Activated CD4-positive, alpha-beta T cell treated with anti-CD3 and anti-CD28 coated beads for 48 hours (primary cell): ENCODE data around the gene PGAP6.
"Not testable (repeated sequence)": the region's sequence is repeated elsewhere in the genome, so short reads cannot be mapped to it uniquely, and the experiment has no call there.

ENCODE experiments used
- DNase-seq: peaks from one replicate; pipeline ENCODE4 v3.0.0-alpha.2; 2020

The PGAP6 gene

GRCh38 chr16:400061-400591 lies 18.3 kb upstream of the PGAP6 start:
- DNase-seq: no peak

DNA sequence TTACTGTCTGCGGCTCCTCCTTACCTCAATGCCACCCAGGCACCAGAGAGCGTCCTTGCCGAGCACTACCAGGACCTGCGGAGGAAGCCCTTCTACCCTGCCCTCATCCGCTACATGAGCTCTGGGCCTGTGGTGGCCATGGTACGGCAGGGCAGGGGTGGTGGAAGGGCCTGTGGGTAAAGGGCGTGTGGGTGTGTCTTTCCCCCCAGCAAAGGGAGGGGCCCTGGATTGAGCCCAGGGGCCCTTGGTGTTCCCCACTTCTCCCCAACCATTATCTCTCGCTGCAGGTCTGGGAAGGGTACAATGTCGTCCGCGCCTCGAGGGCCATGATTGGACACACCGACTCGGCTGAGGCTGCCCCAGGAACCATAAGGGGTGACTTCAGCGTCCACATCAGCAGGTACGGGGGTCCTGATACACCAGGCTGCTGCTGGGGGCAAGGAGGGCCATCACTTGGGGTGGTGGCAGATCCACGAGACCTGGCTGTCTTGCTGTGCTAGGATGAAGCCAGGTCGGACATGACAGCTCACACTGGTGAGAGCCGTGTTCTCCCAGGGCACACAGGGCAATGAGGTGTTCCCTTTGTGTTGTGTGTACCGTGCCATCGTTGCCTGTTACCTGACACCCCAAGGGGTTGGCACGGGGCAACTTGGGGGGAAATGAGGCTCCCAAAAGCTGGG lies 17.7 kb upstream of the PGAP6 start:
- DNase-seq: no peak

DNA sequence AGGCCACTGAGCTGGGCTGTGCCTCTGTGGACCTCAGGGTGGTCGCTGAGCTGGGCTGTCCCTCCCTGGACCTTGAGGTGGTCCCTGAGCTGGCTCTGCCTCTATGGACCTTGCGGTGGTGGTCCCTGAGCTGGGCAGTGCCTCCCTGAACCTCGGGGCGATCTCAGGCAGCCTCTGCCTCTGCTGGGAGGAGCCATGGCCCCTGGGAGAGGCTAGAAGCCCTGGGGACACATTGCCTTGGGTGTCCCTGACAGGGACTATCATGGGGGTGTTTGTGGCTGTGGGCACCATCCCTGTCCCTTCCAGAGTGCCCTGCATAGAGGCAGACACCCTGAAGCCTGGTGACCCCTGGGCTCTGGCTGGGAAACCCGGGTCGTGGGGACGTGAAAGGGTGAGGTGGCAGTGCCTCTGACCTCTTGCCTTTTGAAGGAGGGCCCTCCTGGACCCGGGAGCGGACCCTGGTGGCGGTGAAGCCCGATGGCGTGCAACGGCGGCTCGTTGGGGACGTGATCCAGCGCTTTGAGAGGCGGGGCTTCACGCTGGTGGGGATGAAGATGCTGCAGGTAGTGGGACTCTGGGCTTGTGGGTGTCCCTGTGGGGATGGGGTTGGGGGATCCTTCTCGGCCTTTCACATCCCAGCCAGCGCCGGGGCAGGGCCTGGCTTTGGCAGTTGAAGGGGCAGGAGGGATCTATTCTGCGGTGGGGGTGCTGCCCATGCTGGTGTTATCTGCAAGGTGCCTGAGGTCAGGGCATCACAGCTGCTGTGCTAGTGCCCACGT lies 17.0 kb upstream of the PGAP6 start:
- no peak for DNase-seq

DNA sequence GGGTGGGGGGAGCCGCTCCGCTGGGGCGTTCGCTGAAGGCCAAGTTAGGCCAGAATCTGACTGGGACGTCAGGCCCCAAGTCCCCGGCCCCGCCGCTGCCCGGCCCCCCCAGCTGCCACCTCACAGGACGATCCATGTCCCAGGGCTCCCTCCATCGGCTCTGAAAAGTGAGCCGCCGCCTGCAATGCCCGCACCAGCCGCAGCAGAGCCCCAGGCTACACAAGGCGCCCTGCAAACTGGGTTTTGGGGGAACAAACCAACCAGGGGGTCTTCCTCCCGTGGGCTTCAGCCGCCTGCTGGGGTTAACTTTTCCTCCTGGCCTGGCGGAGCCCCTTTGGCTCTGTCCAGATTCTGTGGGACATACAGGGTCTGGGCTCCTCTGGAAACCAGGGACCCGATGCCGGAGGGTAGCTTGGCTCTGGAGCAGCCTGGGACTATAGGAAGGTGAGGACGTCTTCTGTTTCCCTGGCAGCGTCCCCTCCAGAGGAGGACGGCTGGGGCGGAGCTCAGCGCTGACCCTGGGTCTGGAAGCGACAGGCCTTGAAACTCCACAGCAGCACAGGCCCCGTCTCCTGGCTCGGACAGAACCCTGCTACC lies 16.1 kb upstream of the PGAP6 start:
- peak; percentile 55 for DNase-seq

DNA sequence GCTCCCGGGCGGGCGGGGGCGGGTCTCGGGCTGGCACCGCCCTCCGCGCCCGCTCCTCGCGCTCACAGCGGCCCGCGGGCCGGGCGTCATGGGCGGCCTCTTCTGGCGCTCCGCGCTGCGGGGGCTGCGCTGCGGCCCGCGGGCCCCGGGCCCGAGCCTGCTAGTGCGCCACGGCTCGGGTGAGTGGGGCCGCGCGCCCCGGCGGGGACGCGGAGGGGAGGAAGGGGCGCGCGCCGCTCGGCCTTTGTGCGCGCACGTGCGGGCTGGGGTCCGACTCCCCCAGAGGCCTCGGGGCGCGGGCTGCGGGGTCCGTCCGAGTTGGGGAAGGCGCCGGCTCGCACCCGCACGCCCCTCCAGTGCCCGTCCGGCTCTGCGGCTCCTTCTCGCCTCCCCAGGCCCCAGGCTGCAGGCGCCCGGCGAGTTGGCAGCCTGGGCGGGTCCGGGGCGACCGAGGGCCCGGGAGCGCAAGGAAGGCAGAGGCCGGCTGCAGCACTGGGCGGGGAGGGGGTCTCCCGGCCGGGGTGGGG lies 15.4 kb upstream of the PGAP6 start, which contains the start of gene NME4:
Gene NME4, plus strand, starts transcription at position 65 of the 527 bp plus-strand sequence. Its CDS starts 24 bp downstream, at position 89.
- DNase-seq: peak; percentile 34

- no peak for DNase-seq
Measured at GRCh38 chr16:396605-397004, 14.8 kb upstream of the PGAP6 start.

DNA sequence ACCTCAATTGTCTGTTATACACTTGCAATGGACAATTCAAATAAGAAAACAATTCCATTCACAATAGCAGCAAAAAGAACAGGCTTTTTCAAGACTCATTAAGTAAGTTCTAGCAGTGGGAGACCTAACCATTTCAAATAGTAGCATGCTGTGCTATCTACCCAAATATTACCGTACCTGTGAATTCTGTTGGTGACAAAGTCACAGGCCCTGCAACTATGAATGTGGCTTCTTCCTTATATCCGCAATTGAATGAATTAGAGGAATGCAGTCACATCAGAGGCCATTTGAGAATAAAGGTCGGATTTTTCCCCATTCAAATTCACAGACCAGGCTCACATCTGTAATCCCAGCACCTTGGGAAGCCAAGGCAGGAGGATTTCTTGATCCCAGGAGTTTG lies 14.4 kb upstream of the PGAP6 start:
- no peak for DNase-seq

GRCh38 chr16:392450-393030 lies 10.8 kb upstream of the PGAP6 start:
- DNase-seq: peak; percentile 50

DNA sequence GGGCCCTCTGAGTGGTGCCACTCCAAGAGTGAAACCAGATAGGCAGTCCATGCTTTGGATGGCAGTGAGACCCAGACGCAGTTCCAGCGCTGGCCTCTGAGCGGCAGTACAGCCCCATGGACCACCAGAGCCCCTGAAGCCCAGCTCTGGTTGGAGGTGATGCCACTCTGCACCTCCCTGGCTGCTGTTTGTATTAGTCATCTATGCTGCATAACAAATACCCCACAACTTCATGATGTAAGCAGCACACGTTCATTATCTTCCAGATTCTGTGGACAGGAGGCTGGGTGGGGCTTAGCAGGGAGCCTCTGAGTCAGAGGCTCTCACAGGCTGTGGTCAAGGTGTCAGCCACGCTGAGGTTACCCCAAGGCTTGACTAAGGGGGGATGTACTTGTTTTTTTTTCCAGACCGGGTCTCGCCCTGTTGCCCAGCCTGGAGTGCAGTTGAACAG lies 10.1 kb upstream of the PGAP6 start:
- DNase-seq: peak; percentile 91

DNA sequence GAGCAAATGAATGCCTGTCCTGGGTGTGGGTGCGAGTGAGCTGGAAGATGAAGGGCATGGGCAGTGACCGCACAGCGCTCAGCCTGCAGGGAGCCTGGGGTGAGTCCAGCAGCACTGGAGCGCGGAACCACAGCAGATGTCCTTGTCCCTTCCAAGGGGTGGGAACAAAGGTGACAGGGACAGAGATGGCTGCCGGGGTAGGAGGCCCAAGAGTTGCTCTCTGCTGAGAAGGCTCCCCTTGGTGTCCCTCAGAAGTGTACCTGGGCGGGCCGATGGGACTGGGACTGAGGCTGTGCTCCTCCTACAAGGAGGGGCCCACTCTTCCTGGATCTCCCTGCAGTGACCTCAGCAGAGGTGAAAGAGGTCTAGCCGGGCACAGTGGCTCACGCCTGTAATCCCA lies 7.6 kb upstream of the PGAP6 start:
- DNase-seq: no peak

DNA sequence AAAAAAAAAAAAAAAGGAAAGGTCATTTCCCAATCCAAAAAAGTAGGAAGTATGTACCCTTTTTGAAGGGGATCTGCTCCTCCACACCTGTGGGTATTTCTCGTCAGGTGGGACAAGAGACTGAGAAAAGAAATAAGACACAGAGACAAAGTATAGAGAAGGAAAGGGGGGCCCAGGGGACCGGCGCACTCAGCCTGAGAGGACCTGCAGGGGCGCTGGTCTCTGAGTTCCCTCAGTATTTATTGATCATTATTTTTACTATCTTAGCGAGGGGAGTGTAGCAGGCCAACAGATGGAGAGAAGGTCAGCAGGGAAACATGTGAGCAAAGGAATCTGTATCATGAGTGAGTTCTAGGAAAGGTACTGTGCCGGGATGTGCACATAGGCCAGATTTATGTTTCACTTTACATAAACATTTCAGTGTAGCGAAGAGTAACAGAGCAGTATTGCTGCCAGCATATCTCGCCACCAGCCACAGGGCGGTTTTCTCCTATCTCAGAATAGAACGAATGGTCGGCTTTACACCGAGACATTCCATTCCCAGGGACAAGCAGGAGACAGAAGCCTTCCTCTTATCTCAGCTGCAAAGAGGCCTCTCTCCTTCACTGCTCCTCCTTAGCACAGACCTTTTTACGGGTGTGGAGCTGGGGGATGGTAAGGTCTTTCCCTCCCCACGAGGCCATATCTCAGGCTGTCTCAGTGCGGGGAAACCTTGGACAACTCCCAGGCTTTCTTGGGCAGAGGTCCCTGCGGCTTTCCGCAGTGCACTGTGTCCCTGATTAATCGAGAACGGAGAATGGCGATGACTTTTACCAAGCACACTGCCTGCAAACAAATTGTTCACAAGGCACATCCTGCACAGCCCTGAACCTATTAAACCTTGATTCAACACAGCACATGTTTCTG lies 6.2 kb upstream of the PGAP6 start:
- not testable (repeated sequence) for DNase-seq

DNA sequence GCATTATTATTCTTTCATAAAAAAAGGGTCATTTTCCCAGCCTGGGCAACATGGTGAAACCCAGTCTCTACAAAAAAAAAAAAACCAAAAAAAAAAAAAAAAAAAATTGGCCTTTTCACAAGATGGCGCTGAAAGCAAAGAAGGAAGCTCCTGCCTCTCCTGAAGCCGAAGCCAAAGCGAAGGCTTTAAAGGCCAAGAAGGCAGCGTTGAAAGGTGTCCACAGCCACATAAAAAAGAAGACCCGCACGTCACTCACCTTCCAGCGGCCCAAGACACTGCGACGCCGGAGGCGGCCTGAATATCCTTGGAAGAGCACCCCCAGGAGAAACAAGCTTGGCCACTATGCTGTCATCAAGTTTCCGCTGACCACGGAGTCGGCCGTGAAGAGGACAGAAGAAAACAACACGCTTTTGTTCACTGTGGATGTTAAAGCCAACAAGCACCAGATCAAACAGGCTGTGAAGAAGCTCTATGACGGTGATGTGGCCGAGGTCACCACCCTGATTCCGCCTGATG lies 4.9 kb upstream of the PGAP6 start:
- no peak for DNase-seq

- peak; percentile 60 for DNase-seq
Measured at GRCh38 chr16:383326-384051, 1.7 kb upstream of the PGAP6 start.

DNA sequence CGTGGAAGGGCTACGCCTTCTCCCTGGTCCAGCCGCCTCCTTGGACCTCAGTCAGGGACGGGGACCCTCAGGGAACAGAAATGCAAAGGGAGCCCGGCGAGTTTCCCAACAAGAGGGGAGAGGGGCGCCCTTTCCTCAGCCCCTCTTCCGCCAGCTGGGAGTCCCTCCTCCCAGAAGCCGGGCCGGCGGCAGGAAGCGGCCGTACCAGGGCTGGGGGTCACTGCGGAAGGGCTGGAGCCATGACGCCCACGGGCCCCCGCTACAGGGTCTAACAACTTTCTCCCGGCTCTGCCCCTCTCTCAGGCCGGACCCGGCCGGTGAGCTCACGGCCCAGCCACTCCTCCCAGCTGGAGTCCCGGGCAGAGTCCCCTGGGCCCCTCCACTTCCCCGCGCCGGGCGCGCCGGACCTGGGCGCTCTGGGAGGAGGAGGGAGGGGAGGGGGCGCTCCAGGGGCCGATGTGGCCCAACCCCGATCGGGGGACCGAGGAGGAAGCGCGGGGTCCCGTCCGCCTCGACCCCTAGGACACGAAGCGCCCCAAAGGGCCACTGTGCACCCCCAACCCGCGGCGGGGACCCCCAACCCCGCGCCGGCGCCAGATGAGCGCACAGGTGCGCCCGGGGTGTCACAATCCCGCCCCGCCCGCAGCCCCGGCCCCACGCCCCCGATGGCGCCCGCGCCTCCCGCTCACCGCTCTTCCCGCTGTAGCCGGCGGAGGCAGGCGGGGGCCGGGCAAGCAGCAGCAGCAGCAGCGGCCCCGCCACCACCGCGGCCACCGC lies 578 bp downstream of the PGAP6 start:
- DNase-seq: no peak

- DNase-seq: no peak
Measured at GRCh38 chr16:380762-381011, 1.1 kb downstream of the PGAP6 start.

GRCh38 chr16:379961-380761 lies 1.6 kb downstream of the PGAP6 start:
- no peak for DNase-seq

DNA sequence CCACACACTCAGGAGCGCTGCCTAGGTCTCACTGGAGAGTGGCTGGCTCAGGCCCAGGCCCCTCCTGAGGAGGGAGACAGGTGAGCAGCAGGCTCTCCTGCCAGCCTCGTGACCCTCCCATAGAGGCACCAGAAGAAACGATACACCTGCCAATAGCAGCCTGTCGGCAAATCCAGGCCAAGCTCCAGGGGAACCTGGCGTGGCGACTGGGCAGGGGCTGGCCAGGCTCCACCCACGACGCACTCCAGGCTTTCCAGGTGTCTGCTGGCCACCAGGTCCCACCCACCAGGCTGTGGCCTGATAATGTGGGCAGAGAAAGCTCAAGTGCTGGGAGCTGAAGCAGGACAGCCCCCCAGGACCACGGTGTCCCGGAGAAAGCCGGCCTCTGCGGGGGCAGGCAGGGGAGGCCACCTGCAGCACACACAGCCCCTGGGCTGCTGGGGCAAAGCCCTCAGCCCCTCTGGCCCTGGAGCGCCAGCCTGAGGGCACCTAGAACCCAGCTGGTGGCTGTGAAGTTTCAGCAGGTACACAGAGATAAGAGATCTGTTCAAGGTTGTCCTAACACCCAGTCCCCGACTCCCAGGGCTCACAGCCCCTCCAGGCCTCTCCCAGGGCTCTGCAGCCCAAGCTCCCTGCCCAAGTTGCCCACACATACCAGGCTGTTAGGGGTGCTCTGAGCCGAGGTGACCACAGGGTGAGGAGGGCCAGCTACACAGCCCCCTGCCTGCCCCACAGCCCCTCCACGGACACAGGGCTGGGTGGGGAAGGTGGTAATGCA lies 2.4 kb downstream of the PGAP6 start:
- DNase-seq: no peak

DNA sequence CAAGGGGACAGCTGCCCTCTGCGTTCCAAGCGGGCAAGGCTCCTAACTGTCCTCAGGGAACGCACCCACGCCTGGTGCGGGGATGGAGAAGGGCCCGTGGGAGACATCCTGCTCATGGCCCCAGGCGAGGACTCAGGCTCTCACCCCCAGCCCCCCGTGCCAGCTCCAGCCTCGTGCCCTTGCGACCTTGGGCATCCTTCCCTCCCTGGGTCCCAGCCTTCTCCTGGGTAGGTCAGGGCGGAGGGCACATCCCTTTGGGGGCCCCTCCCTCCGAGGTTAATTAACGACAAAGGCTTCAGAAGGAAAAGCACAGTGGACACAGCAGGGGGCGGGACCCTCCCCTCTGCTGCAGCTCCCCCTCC lies 3.0 kb downstream of the PGAP6 start:
- DNase-seq: no peak
